Left lung (tissue), 10 donors: ENCODE measurements around the gene C1QTNF6. TPM values are rescaled to one million over a fixed set of nuclear protein-coding genes. Genes with fewer than 3 reads are reported as not detected.
A peak's percentile ranks its signal among the peaks of the same experiment; 100 is the strongest.

ENCODE experiments used
- ATAC-seq: fragments of 200-7000 bp; cut with Tn5 transposase; one replicate; pipeline ENCODE4 v1.9.1; 2020; ENCODE audit warnings: moderate library complexity
- DNase-seq, 4 donors: peaks; one replicate each; pipeline ENCODE4 v3.0.0-alpha.2; 2013 to 2020
- H3K27ac ChIP-seq, 2 donors: fragments of 200-600 bp; sonication (generic) in 1 of 2; one replicate each; pipeline versions ENCODE4 v1.5.0 to v1.8.0; 2020 to 2021
- H3K27me3 ChIP-seq, 2 donors: fragments of 200-600 bp; sonication (generic) in 1 of 2; one replicate each; pipeline versions ENCODE4 v1.5.0 to v1.8.0; 2020 to 2021
- H3K36me3 ChIP-seq, 2 donors: fragments of 200-600 bp; sonication (generic) in 1 of 2; one replicate each; pipeline versions ENCODE4 v1.5.0 to v1.8.0; 2020 to 2021
- H3K4me1 ChIP-seq, 2 donors: fragments of 200-600 bp; one replicate each; pipeline ENCODE4 v1.8.0; 2021
- H3K4me3 ChIP-seq, 2 donors: fragments of 200-600 bp; sonication (generic) in 1 of 2; one replicate each; pipeline versions ENCODE4 v1.5.0 to v1.8.0; 2020 to 2021; ENCODE audit warnings: mild to moderate bottlenecking in 1 of 2
- H3K9me3 ChIP-seq, 2 donors: fragments of 200-600 bp; sonication (generic) in 1 of 2; one replicate each; pipeline versions ENCODE4 v1.5.0 to v1.8.0; 2020 to 2021
- CTCF ChIP-seq, 2 donors: fragments of 200-600 bp; sonication (generic) in 1 of 2; IDR thresholded peaks; one replicate each; pipeline versions ENCODE4 v1.5.0 to v1.8.0; 2021; ENCODE audit warnings: antibody characterized with exemption in 2 of 2
- intact Hi-C, 2 donors: fragments of 100-400 bp; cut with DNase I; formaldehyde crosslinking; loops; one replicate each; pipeline versions ENCODE4 v1.11.2 to v1.14.2; 2022
- polyA plus RNA-seq, 6 donors: library from polyadenylated mRNA; unstranded; fragments of 120-200 nt; gene quantifications; one replicate each; pipeline ENCODE4 v1.2.1, GENCODE V29; 2013; ENCODE audit not compliant: insufficient read length in 6 of 6
- total RNA-seq, 2 donors: library from RNA; stranded (reverse); fragmentation: NEBNext Ultra II Directional; extraction: Animal tissue kit (Norgen Biotek cat#: 25700); gene quantifications; one replicate each; pipeline ENCODE4 v1.2.1, GENCODE V29; 2021
- donor health status: DM: no; HTN: yes; CAD: no.
- donor health status: DM: no; HTN: no; CAD: no.

Gene C1QTNF6
- total and polyA plus RNA-seq, 8 donors = 7.2 to 28.8 (median 24.4) TPM

GRCh38 chr22:37153901-37154300, 34.1 kb downstream of the C1QTNF6 start:
- Histone ChIP-seq H3K9me3 (peaks cover 0 to 2% of the 10 kb centered on the region in 2 donors), H3K4me3 (no peak overlapping the region), H3K27ac (no peak overlapping the region), H3K36me3 (no peaks in the 10 kb centered on the region), H3K4me1 (peaks cover 0 to 3% of the 10 kb centered on the region in 2 donors), H3K27me3 (no peaks in the 10 kb centered on the region)
- peak in 1 of 4 donors; percentile 60 for DNase-seq
- no peak for ATAC-seq
- no peak for TF ChIP-seq CTCF (IDR thresholded peaks at IDR 0.05)
- intact Hi-C loops = no loop called here

- ATAC-seq (no peak), DNase-seq (no peak)
Observed at GRCh38 chr22:37151401-37151800, 36.6 kb downstream of the C1QTNF6 start.

GRCh38 chr22:37150701-37151100, 37.3 kb downstream of the C1QTNF6 start:
- intact Hi-C loops = no loop called here
- Histone ChIP-seq H3K27me3 (no peaks in the 10 kb centered on the region), H3K4me3 (no peak overlapping the region), H3K36me3 (no peaks in the 10 kb centered on the region), H3K4me1 (no peaks in the 10 kb centered on the region), H3K27ac (no peak overlapping the region), H3K9me3 (peaks cover 0 to 2% of the 10 kb centered on the region in 2 donors)
- no peak for TF ChIP-seq CTCF (IDR thresholded peaks at IDR 0.05)
- DNase-seq = no peak
- no peak for ATAC-seq

More at GRCh38 chr22:37151401-37151800, 36.6 kb downstream of the C1QTNF6 start:
- Histone ChIP-seq H3K27me3 (no peaks in the 10 kb centered on the region), H3K27ac (no peak overlapping the region), H3K4me1 (no peaks in the 10 kb centered on the region), H3K9me3 (peaks cover 0 to 2% of the 10 kb centered on the region in 2 donors), H3K36me3 (no peaks in the 10 kb centered on the region), H3K4me3 (no peak overlapping the region)
- TF ChIP-seq CTCF (IDR thresholded peaks at IDR 0.05) = no peak
- intact Hi-C loops = no loop called here

GRCh38 chr22:37148742-37149665, 39.0 kb downstream of the C1QTNF6 start:
- peak in 1 of 4 donors; percentile 59 for DNase-seq
- peak overlapping the region in 1 of 2 donors; percentile 25 for H3K4me3 ChIP-seq
- H3K36me3 ChIP-seq = no peaks in the 10 kb centered on the region
- H3K9me3 ChIP-seq = peaks cover 0 to 2% of the 10 kb centered on the region in 2 donors
- H3K4me1 ChIP-seq = peaks cover 0 to 5% of the 10 kb centered on the region in 2 donors
- no peak for ATAC-seq
- intact Hi-C loops = no loop called here
- H3K27me3 ChIP-seq = peaks cover 0 to 8% of the 10 kb centered on the region in 2 donors
- no peak overlapping the region for H3K27ac ChIP-seq
- no peak for TF ChIP-seq CTCF (IDR thresholded peaks at IDR 0.05)

GRCh38 chr22:37148031-37148651, 39.9 kb downstream of the C1QTNF6 start:
- no peak for ATAC-seq
- no peak for TF ChIP-seq CTCF (IDR thresholded peaks at IDR 0.05)
- Histone ChIP-seq H3K27ac (no peak overlapping the region), H3K9me3 (peaks cover 0 to 2% of the 10 kb centered on the region in 2 donors), H3K4me1 (peaks cover 0 to 5% of the 10 kb centered on the region in 2 donors), H3K4me3 (peak overlapping the region in 1 of 2 donors; percentile 25), H3K27me3 (peaks cover 0 to 8% of the 10 kb centered on the region in 2 donors), H3K36me3 (no peaks in the 10 kb centered on the region)
- intact Hi-C loops = no loop called here
- DNase-seq = peak in 1 of 4 donors; percentile 42
